ENCODE data around the gene UGT3A1.

UGT3A1 gene

DNA sequence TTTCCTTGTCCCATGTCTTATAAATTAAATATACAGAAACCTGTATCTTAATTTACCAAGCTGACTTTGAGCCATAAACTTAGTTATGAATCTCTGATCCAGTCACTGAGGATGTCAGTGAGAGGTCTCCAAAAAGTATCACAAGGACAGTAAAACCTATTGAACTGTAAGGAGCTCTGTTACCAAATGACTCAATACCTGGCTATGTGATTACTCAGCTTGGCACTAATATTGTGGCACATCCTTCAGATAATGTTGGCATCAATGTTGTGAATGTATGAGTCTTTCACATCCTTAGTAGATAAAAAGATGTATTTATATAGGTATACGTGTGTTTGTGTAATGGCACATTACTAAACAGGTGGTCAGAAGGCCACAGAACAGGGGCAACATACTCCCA, 34.8 kb downstream of the UGT3A1 start:
- TF ChIP-seq MYC (IDR thresholded peaks at IDR 0.05; ENCODE audit: low read depth, low read length) = no peak
- no peak for TF ChIP-seq CTCF (IDR thresholded peaks at IDR 0.05; ENCODE audit: low read depth, low read length)
- TF ChIP-seq, protein P1, sequence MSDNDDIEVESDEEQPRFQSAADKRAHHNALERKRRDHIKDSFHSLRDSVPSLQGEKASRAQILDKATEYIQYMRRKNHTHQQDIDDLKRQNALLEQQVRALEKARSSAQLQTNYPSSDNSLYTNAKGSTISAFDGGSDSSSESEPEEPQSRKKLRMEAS (IDR thresholded peaks at IDR 0.05; ENCODE audit: low read depth, low read length) = no peak
- TF ChIP-seq POLR2A (IDR thresholded peaks at IDR 0.05; ENCODE audit: extremely low read depth, insufficient read length) = no peak
- no peak overlapping the region for H3K4me3 ChIP-seq (ENCODE audit: low read depth, low read length)
- DNase-seq (ENCODE audit: low read depth) = no peak

- no peak for DNase-seq (ENCODE audit: low read depth)
- no peak for TF ChIP-seq MYC (IDR thresholded peaks at IDR 0.05; ENCODE audit: low read depth, low read length)
- TF ChIP-seq, protein P1 (IDR thresholded peaks at IDR 0.05; ENCODE audit: low read depth, low read length) = no peak
- TF ChIP-seq CTCF (IDR thresholded peaks at IDR 0.05; ENCODE audit: low read depth, low read length) = no peak
- TF ChIP-seq POLR2A (IDR thresholded peaks at IDR 0.05; ENCODE audit: extremely low read depth, insufficient read length) = no peak
- H3K4me3 ChIP-seq (ENCODE audit: low read depth, low read length) = no peak overlapping the region
Measured at GRCh38 chr5:35954175-35954574, 37.0 kb downstream of the UGT3A1 start.

GRCh38 chr5:35947085-35947484, 44.1 kb downstream of the UGT3A1 start:
- no peak for DNase-seq (ENCODE audit: low read depth)
- TF ChIP-seq, protein P1 (IDR thresholded peaks at IDR 0.05; ENCODE audit: low read depth, low read length) = no peak
- TF ChIP-seq POLR2A (IDR thresholded peaks at IDR 0.05; ENCODE audit: extremely low read depth, insufficient read length) = no peak
- no peak for TF ChIP-seq MYC (IDR thresholded peaks at IDR 0.05; ENCODE audit: low read depth, low read length)
- no peak for TF ChIP-seq CTCF (IDR thresholded peaks at IDR 0.05; ENCODE audit: low read depth, low read length)
- no peak overlapping the region for H3K4me3 ChIP-seq (ENCODE audit: low read depth, low read length)

DNA sequence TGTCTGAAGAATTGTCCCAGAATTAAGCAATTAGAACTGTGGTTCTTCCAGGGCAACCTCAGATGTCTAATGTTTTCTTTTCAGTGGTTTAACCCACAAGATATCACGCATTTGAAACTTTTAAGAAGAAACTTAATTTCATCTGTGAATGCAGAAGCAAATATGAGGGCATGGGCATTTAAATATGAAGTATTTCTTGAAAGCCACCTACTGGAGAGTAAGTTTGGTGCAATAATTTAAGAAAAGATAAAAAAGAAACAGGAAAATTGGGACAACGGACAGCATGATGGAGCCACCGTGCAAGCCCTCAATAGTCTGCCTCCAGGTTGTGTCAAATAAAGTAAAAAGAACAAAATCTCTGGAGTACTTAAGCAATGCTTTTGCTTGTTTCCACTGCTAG, 51.6 kb downstream of the UGT3A1 start:
- no peak for DNase-seq (ENCODE audit: low read depth)
- no peak overlapping the region for H3K4me3 ChIP-seq (ENCODE audit: low read depth, low read length)
- TF ChIP-seq MYC (IDR thresholded peaks at IDR 0.05; ENCODE audit: low read depth, low read length) (no peak), CTCF (IDR thresholded peaks at IDR 0.05; ENCODE audit: low read depth, low read length) (no peak), POLR2A (IDR thresholded peaks at IDR 0.05; ENCODE audit: extremely low read depth, insufficient read length) (no peak)
- TF ChIP-seq, protein P1 (IDR thresholded peaks at IDR 0.05; ENCODE audit: low read depth, low read length) = no peak

GRCh38 chr5:35938568-35939227, 52.5 kb downstream of the UGT3A1 start, which contains the start of gene CAPSL:
Gene CAPSL, minus strand, starts transcription at chr5:35938622. Its CDS starts 17,502 bp downstream, at chr5:35921120.
- peak; percentile 26 for DNase-seq (ENCODE audit: low read depth)
- H3K4me3 ChIP-seq (ENCODE audit: low read depth, low read length) = no peak within 1 kb of the TSS
- no peak for TF ChIP-seq POLR2A (IDR thresholded peaks at IDR 0.05; ENCODE audit: extremely low read depth, insufficient read length)
- TF ChIP-seq, protein P1 (IDR thresholded peaks at IDR 0.05; ENCODE audit: low read depth, low read length) = no peak
- TF ChIP-seq CTCF (IDR thresholded peaks at IDR 0.05; ENCODE audit: low read depth, low read length) = no peak
- no peak for TF ChIP-seq MYC (IDR thresholded peaks at IDR 0.05; ENCODE audit: low read depth, low read length)

All from NB4 (cell line).